ENCODE results near the gene POLQ. TPM values are rescaled to one million over a fixed set of nuclear protein-coding genes. Genes with fewer than 3 reads are reported as not detected.

POLQ gene
- polyA plus RNA-seq, 3 donors, result 0.03 TPM; not detected in 1

DNA sequence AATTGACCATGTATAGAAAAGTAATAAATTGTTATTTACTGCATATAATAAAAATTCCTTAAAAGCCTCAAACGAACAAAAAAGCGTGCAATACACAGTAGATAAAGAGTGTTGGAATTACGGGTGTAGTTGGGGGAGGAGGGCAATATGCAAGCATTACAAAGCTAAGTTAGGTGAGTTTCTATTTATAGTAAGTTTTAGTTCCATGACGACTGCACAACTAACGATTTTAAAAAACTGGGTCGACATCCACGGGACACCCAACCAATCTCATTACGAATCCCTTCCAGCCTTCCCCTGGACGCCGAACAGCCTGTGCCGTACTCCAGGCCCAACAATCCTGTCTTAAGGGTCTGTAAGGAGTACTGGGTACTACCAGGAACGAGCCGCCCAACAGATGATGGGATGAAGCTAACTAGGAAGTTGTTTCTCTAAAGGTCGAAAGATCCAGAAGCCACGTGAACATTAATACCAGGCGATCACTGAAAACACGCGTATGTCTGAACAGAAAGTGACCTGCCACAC, 677 bp downstream of the POLQ start:
- WGBS (ENCODE audit: insufficient coverage), result 0% methylated on average over 4 of the region's 18 CpGs
- peaks cover 31 to 39% of the 10 kb centered on the region in 2 donors for H3K4me1 ChIP-seq (ENCODE audit: control insufficient read depth in 1 of 2, insufficient read depth in 2 of 2, low read length in 2 of 2)
- H3K27me3 ChIP-seq (ENCODE audit: control insufficient read depth in 2 of 2, insufficient read depth in 2 of 2, low read length in 2 of 2), result no peaks in the 10 kb centered on the region
- no peak for DNase-seq
- H3K9me3 Mint-ChIP-seq, result no peaks in the 10 kb centered on the region
- no peaks in the 10 kb centered on the region for H4K20me1 ChIP-seq (ENCODE audit: insufficient read depth, low read length)
- H3K9me3 ChIP-seq (replicated peaks in 1 of 2; ENCODE audit: control insufficient read depth in 1 of 2, insufficient read depth in 1 of 2, low read length in 2 of 2), result no peaks in the 10 kb centered on the region
- H3K4me1 Mint-ChIP-seq, result peaks cover 21% of the 10 kb centered on the region
- H3K36me3 Mint-ChIP-seq, result peaks cover 10 to 28% of the 10 kb centered on the region in 2 donors
- H3K27ac ChIP-seq (ENCODE audit: low read depth in 1 of 2, low read length in 2 of 2), result peak overlapping the region in 1 of 2 donors; percentile 82
- H3K36me3 ChIP-seq (replicated peaks in 1 of 2; ENCODE audit: control insufficient read depth in 1 of 2, insufficient read depth in 2 of 2, low read length in 2 of 2), result peaks cover 2 to 22% of the 10 kb centered on the region in 2 donors
- peaks cover 55% of the 10 kb centered on the region for H3K79me2 ChIP-seq (ENCODE audit: insufficient read depth, low read length)
- H3K4me2 ChIP-seq (replicated peaks; ENCODE audit: extremely low read depth, low read length, poor library complexity, severe bottlenecking), result peak overlapping the region; percentile 98
- peak overlapping the region; percentile 99 for H2AFZ ChIP-seq (ENCODE audit: insufficient read depth, low read depth, low read length, poor library complexity, severe bottlenecking)
- TF ChIP-seq, protein P1, sequence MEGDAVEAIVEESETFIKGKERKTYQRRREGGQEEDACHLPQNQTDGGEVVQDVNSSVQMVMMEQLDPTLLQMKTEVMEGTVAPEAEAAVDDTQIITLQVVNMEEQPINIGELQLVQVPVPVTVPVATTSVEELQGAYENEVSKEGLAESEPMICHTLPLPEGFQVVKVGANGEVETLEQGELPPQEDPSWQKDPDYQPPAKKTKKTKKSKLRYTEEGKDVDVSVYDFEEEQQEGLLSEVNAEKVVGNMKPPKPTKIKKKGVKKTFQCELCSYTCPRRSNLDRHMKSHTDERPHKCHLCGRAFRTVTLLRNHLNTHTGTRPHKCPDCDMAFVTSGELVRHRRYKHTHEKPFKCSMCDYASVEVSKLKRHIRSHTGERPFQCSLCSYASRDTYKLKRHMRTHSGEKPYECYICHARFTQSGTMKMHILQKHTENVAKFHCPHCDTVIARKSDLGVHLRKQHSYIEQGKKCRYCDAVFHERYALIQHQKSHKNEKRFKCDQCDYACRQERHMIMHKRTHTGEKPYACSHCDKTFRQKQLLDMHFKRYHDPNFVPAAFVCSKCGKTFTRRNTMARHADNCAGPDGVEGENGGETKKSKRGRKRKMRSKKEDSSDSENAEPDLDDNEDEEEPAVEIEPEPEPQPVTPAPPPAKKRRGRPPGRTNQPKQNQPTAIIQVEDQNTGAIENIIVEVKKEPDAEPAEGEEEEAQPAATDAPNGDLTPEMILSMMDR (IDR thresholded peaks at IDR 0.05), result no peak
- peak overlapping the region in 6 of 7 donors; percentile 8 to 83 (median 70) for H3K27ac Mint-ChIP-seq
- H3K4me3 ChIP-seq (replicated peaks in 1 of 3; ENCODE audit: low read depth in 2 of 3, low read length in 3 of 3), result peak overlapping the region; percentile 82 to 99 (median 88)
- H3K4me3 Mint-ChIP-seq, result peak overlapping the region; percentile 92
- H3K27me3 Mint-ChIP-seq (ENCODE audit: low read depth in 3 of 3), result peaks cover 0 to 2% (median 0%) of the 10 kb centered on the region in 3 donors
- intact Hi-C loops (cut with micrococcal nuclease), result loop anchor here (5.0 to 10.0 kb wide), 5 partner anchors 110 to 1140 kb away; partner anchors contain the start of genes WDR5B (in 2 of the 2) and PARP14 (in 1 of the 2)
- peak overlapping the region; percentile 60 for H3K9ac ChIP-seq (ENCODE audit: insufficient read depth, low read length, poor library complexity, severe bottlenecking)

DNA sequence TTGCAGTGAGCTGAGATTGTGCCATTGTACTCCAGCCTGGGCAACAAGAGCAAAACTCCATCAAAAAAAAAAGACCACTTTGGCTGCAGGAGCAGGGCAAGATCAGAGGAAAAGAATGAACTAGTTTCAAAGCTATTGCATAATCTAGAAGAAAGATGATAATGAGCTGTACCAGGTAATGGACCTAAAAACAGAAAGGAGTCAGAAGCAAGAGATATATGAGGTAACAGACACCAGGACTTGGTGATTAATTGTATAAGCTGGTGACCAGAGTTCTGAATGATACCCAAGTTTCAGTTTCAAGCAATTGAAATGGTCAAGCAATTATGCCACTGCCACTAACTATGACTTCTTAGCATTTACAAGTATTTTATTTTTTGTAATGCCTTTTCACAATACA, 2.9 kb downstream of the POLQ start:
- peaks cover 73% of the 10 kb centered on the region for H3K79me2 ChIP-seq (ENCODE audit: insufficient read depth, low read length)

More for the DNA sequence above, 2.9 kb downstream of the POLQ start:
- intact Hi-C loops (cut with micrococcal nuclease), result loop anchor here (10.0 kb wide), 4 partner anchors 112 to 1142 kb away; partner anchors contain the start of genes WDR5B (in 2 of the 2) and PARP14 (in 1 of the 2)
- Histone ChIP-seq H3K4me3 (replicated peaks in 1 of 3; ENCODE audit: low read depth in 2 of 3, low read length in 3 of 3) (no peak overlapping the region), H3K9me3 (replicated peaks in 1 of 2; ENCODE audit: control insufficient read depth in 1 of 2, insufficient read depth in 1 of 2, low read length in 2 of 2) (no peaks in the 10 kb centered on the region), H3K27me3 (ENCODE audit: control insufficient read depth in 2 of 2, insufficient read depth in 2 of 2, low read length in 2 of 2) (no peaks in the 10 kb centered on the region), H3K4me2 (replicated peaks; ENCODE audit: extremely low read depth, low read length, poor library complexity, severe bottlenecking) (no peak overlapping the region), H3K36me3 (replicated peaks in 1 of 2; ENCODE audit: control insufficient read depth in 1 of 2, insufficient read depth in 2 of 2, low read length in 2 of 2) (peaks cover 21 to 42% of the 10 kb centered on the region in 2 donors), H4K20me1 (ENCODE audit: insufficient read depth, low read length) (no peaks in the 10 kb centered on the region), H3K27ac (ENCODE audit: low read depth in 1 of 2, low read length in 2 of 2) (no peak overlapping the region), H2AFZ (ENCODE audit: insufficient read depth, low read depth, low read length, poor library complexity, severe bottlenecking) (no peak overlapping the region), H3K4me1 (ENCODE audit: control insufficient read depth in 1 of 2, insufficient read depth in 2 of 2, low read length in 2 of 2) (peaks cover 17 to 24% of the 10 kb centered on the region in 2 donors), H3K9ac (ENCODE audit: insufficient read depth, low read length, poor library complexity, severe bottlenecking) (no peak overlapping the region)
- Mint-ChIP-seq H3K4me1 (peaks cover 12% of the 10 kb centered on the region), H3K4me3 (no peak overlapping the region), H3K9me3 (no peaks in the 10 kb centered on the region), H3K27ac (no peak overlapping the region), H3K27me3 (ENCODE audit: low read depth in 3 of 3) (no peaks in the 10 kb centered on the region), H3K36me3 (peaks cover 17 to 35% of the 10 kb centered on the region in 2 donors)
- DNase-seq, result no peak
- TF ChIP-seq, protein P1 (IDR thresholded peaks at IDR 0.05), result no peak

Measured in CD14-positive monocyte (primary cell).